ENCODE data around the gene NPAS3. TPM values are rescaled to one million over a fixed set of nuclear protein-coding genes. Genes with fewer than 3 reads are reported as not detected.

NPAS3 gene
- total RNA-seq, 4 donors from 2014 or later = 1.5 to 12.3 (median 3.4) TPM

DNA sequence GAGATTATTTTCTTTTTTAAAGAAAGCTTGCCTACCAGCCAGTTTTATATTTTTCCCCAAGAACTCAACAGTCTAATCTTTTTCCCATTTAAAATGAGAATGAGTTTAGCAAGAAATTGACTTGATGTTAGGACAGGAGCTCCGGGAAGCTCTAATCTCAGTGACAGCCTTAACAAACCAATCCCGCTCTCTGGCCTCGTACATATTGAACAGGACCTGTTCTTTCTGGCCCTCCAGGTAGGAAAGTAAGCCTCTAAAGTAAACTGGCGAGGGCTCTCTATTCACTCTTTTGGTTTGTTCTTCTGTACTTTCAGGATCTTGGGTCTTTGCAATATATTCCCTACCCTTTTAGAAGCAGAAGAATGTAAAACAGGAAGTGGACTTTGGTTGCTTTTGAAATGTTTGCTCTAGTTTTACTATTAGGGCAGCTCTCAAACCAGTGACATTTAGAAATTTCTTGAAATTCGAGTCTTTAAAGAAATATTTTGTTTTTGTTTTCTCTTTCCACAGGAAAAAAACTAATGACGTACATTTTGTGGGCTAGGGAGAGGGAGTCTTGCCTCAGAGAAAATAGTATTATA is 17.9 kb upstream of the NPAS3 start:
- TF ChIP-seq EP300 (IDR thresholded peaks at IDR 0.05) (no peak), POLR2A (IDR thresholded peaks at IDR 0.05) (no peak)
- TF ChIP-seq, protein P1, sequence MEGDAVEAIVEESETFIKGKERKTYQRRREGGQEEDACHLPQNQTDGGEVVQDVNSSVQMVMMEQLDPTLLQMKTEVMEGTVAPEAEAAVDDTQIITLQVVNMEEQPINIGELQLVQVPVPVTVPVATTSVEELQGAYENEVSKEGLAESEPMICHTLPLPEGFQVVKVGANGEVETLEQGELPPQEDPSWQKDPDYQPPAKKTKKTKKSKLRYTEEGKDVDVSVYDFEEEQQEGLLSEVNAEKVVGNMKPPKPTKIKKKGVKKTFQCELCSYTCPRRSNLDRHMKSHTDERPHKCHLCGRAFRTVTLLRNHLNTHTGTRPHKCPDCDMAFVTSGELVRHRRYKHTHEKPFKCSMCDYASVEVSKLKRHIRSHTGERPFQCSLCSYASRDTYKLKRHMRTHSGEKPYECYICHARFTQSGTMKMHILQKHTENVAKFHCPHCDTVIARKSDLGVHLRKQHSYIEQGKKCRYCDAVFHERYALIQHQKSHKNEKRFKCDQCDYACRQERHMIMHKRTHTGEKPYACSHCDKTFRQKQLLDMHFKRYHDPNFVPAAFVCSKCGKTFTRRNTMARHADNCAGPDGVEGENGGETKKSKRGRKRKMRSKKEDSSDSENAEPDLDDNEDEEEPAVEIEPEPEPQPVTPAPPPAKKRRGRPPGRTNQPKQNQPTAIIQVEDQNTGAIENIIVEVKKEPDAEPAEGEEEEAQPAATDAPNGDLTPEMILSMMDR (IDR thresholded peaks at IDR 0.05) = no peak
- WGBS, 2 donors = 57 to 74% methylated on average over 6 of the region's 6 CpGs

GRCh38 chr14:32925439-32925838 is 13.2 kb upstream of the NPAS3 start:
- no peaks in the 10 kb centered on the region for H3K9me3 ChIP-seq
- TF ChIP-seq EP300 (IDR thresholded peaks at IDR 0.05) (no peak), POLR2A (IDR thresholded peaks at IDR 0.05) (no peak)
- TF ChIP-seq, protein P1 (IDR thresholded peaks at IDR 0.05) = no peak
- no peak overlapping the region for H3K27ac ChIP-seq
- DNase-seq (ENCODE audit: low spot score in 2 of 2) = no peak
- no peak overlapping the region for H3K4me3 ChIP-seq
- H3K36me3 ChIP-seq = no peaks in the 10 kb centered on the region
- no peaks in the 10 kb centered on the region for H3K27me3 ChIP-seq
- H3K4me1 ChIP-seq = no peaks in the 10 kb centered on the region

More for the DNA sequence above, 17.9 kb upstream of the NPAS3 start:
- DNase-seq (ENCODE audit: low spot score in 2 of 2) = no peak
- Histone ChIP-seq H3K9me3 (no peaks in the 10 kb centered on the region), H3K36me3 (no peaks in the 10 kb centered on the region), H3K27me3 (no peaks in the 10 kb centered on the region), H3K27ac (no peak overlapping the region), H3K4me3 (no peak overlapping the region), H3K4me1 (no peaks in the 10 kb centered on the region)

- DNase-seq (ENCODE audit: low spot score in 2 of 2) = no peak
- WGBS, 2 donors = 33 to 37% methylated on average over 29 to 30 of the region's 30 CpGs
Observed at GRCh38 chr14:32932302-32932913, 6.3 kb upstream of the NPAS3 start.

DNA sequence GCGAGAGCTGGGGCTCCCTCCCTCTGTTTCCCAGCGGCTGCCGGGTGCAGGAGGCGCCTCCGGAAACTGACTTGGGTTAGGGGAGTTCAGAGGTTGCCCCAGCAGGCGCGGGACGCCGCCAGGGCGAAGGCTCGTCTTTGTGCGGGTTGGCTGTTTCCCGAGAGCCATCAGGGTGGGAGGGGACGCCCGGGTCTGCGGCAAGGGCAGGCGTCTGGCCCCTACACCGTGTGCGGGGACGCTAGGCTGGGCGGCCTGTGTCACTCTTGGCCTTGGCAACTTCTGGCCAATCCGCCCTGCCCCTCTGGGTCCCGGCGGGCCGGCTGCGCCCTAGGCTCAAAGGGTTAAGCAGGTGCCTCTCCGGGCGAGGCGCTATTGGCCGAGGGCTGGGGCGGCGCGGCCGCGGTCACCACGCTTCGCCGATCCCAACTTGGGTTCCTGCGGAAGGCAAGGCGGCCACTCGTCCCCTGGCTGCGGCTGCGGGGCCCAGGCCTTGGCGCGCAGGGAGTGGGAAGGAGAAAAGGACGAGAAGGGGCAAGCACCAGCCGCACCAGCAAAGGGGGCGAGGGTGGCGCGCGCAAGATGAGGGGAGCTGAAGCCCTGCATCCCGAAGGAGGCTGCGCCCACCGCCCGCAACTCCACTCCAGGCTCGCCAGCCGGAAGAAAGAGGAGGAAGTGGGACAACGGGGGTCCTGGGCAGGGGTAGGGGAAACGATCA is 5.6 kb upstream of the NPAS3 start:
- TF ChIP-seq EP300 (IDR thresholded peaks at IDR 0.05) = no peak
- TF ChIP-seq, protein P1 (IDR thresholded peaks at IDR 0.05) = no peak
- TF ChIP-seq POLR2A (IDR thresholded peaks at IDR 0.05) = no peak
- WGBS, 2 donors = 2 to 3% methylated on average over 27 to 49 of the region's 59 CpGs
- H3K9me3 ChIP-seq = no peaks in the 10 kb centered on the region
- H3K27ac ChIP-seq = peak overlapping the region in 1 of 4 donors; percentile 57
- H3K4me3 ChIP-seq = peak overlapping the region; percentile 36 to 58 (median 45)
- no peak for DNase-seq (ENCODE audit: low spot score in 2 of 2)
- H3K27me3 ChIP-seq = peaks cover 0 to 31% of the 10 kb centered on the region in 2 donors
- no peaks in the 10 kb centered on the region for H3K36me3 ChIP-seq
- H3K4me1 ChIP-seq = peaks cover 0 to 36% (median 6%) of the 10 kb centered on the region in 4 donors

More at GRCh38 chr14:32932302-32932913, 6.3 kb upstream of the NPAS3 start:
- H3K36me3 ChIP-seq = no peaks in the 10 kb centered on the region
- H3K9me3 ChIP-seq = no peaks in the 10 kb centered on the region
- H3K27me3 ChIP-seq = peaks cover 0 to 28% of the 10 kb centered on the region in 2 donors
- H3K4me3 ChIP-seq = peak overlapping the region; percentile 36 to 58 (median 45)
- H3K27ac ChIP-seq = peak overlapping the region in 1 of 4 donors; percentile 57
- TF ChIP-seq, protein P1 (IDR thresholded peaks at IDR 0.05) = no peak
- TF ChIP-seq EP300 (IDR thresholded peaks at IDR 0.05) = no peak
- TF ChIP-seq POLR2A (IDR thresholded peaks at IDR 0.05) = no peak
- peaks cover 0 to 32% (median 5%) of the 10 kb centered on the region in 4 donors for H3K4me1 ChIP-seq

DNA sequence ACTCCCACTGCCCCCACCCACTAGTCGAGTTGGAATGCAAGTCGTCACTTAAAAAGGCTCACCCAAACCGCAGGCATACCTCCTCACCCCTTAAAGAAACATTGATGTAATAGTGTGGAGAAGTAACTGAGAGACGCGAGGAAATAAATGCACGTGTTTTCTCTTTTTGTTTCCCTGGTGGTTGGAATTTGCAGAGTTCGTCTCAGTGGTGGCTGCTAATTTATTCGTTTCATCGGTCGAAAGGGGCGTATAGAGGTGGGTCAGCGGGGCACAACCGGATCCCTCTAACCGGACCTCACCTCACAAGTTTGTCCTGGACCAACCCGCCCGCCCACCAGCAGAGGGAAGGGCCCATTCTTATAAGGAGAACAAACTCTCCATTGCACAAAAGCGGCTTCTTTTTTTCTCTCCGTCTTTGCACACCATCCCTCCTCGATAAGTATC is 5.0 kb upstream of the NPAS3 start:
- H3K27me3 ChIP-seq = peaks cover 0 to 31% of the 10 kb centered on the region in 2 donors
- TF ChIP-seq, protein P1 (IDR thresholded peaks at IDR 0.05) = peak in 2 of 5 experiments; percentile 10 to 40
- TF ChIP-seq POLR2A (IDR thresholded peaks at IDR 0.05) = no peak
- peaks cover 0 to 37% (median 8%) of the 10 kb centered on the region in 4 donors for H3K4me1 ChIP-seq
- no peaks in the 10 kb centered on the region for H3K9me3 ChIP-seq
- WGBS, 2 donors = 1% methylated on average over 19 of the region's 19 CpGs
- peak overlapping the region in 1 of 4 donors; percentile 57 for H3K27ac ChIP-seq
- DNase-seq (ENCODE audit: low spot score in 2 of 2) = no peak
- H3K4me3 ChIP-seq = peak overlapping the region; percentile 36 to 58 (median 45)
- no peaks in the 10 kb centered on the region for H3K36me3 ChIP-seq

All from tibial nerve (tissue), 4 donors.